MM.1S (cell line): Measurements from ENCODE around the gene SLCO4A1.

Source experiments
- EZH2 ChIP-seq: fragments of 300-600 bp; sonication (generic); optimal IDR thresholded peaks from 2 replicates; pipeline ENCODE3; 2017; ENCODE audit warnings: low read depth, mild to moderate bottlenecking, antibody characterized with exemption, low read length, mixed read lengths
- EZH2phosphoT487 ChIP-seq: fragments of 300-600 bp; sonication (generic); IDR thresholded peaks from 2 replicates; pipeline ENCODE4 v1.6.1; 2018; ENCODE audit warnings: antibody characterized with exemption, low read length
- TF ChIP-seq, protein P1 (sequence below): fragments of 300-600 bp; sonication (generic); IDR thresholded peaks from 2 replicates; pipeline ENCODE4 v1.5.1; 2016; ENCODE audit warnings: antibody characterized with exemption, low read length, mixed read lengths

DNA sequence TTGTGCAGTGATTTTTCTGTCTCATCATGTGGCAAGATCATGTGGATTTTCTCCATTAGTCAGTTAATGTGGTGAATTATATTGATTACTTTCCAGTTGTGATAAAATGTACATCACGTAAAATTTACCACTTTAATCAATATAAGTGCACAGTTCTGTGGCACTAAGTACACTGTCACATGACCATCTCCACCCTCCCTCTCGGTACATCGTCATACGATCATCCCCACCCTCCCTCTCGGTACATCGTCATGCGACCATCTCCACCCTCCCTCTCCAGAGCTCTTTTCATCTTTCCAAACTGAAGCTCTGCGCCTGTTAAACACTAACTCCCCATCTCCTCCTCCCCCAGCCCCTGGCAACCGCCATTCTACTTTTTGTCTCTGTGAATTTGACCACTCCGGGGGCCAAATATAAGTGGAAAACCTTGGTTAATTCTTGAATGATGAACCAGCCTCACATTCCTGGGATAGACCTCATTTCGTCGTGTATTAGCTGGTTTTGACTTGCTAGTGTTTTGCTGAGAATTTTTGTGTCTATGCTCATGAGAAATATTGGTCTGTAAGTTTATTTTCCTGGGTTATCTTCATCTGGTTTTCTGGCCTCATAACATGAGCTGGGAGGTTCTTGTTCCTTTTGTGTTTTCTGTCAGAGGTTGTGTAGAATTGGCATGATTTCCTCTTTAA, 77.1 kb downstream of the SLCO4A1 start:
- TF ChIP-seq, protein P1, sequence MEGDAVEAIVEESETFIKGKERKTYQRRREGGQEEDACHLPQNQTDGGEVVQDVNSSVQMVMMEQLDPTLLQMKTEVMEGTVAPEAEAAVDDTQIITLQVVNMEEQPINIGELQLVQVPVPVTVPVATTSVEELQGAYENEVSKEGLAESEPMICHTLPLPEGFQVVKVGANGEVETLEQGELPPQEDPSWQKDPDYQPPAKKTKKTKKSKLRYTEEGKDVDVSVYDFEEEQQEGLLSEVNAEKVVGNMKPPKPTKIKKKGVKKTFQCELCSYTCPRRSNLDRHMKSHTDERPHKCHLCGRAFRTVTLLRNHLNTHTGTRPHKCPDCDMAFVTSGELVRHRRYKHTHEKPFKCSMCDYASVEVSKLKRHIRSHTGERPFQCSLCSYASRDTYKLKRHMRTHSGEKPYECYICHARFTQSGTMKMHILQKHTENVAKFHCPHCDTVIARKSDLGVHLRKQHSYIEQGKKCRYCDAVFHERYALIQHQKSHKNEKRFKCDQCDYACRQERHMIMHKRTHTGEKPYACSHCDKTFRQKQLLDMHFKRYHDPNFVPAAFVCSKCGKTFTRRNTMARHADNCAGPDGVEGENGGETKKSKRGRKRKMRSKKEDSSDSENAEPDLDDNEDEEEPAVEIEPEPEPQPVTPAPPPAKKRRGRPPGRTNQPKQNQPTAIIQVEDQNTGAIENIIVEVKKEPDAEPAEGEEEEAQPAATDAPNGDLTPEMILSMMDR, result no peak
- TF ChIP-seq EZH2 (no peak), EZH2phosphoT487 (no peak)
